Measurements from ENCODE around the gene KCTD7.

KCTD7 gene

GRCh38 chr7:66626331-66626934 is 2.2 kb upstream of the KCTD7 start:
- TF ChIP-seq ZNF565 (CRISPR knock-in tag; conservative IDR thresholded peaks at IDR 0.05; ENCODE audit: low read depth) (no peak), ZNF70 (CRISPR knock-in tag; IDR thresholded peaks at IDR 0.05) (no peak), ZC3H10 (CRISPR knock-in tag; IDR thresholded peaks at IDR 0.05) (no peak), POU6F1 (CRISPR knock-in tag; IDR thresholded peaks at IDR 0.05; ENCODE audit: borderline replicate concordance, low read depth) (no peak), ARNTL (CRISPR knock-in tag; IDR thresholded peaks at IDR 0.05; ENCODE audit: borderline replicate concordance, low read depth) (no peak), TSHZ2 (CRISPR knock-in tag; IDR thresholded peaks at IDR 0.05) (no peak)
- no peak for ATAC-seq

GRCh38 chr7:66627151-66627681 is 1.5 kb upstream of the KCTD7 start:
- no peak for TF ChIP-seq ZNF565 (CRISPR knock-in tag; conservative IDR thresholded peaks at IDR 0.05; ENCODE audit: low read depth)
- no peak for TF ChIP-seq ZC3H10 (CRISPR knock-in tag; IDR thresholded peaks at IDR 0.05)
- no peak; the same call in 1 of the 2 replicates for TF ChIP-seq SNAI2 (CRISPR knock-in tag; IDR thresholded peaks at IDR 0.05)
- TF ChIP-seq ZFP30 (CRISPR knock-in tag; IDR thresholded peaks at IDR 0.05) = peak; percentile 30; the same call in 1 of the 2 replicates
- TF ChIP-seq ARNTL (CRISPR knock-in tag; IDR thresholded peaks at IDR 0.05; ENCODE audit: borderline replicate concordance, low read depth) = no peak
- TF ChIP-seq POU6F1 (CRISPR knock-in tag; IDR thresholded peaks at IDR 0.05; ENCODE audit: borderline replicate concordance, low read depth) = no peak
- TF ChIP-seq ZNF70 (CRISPR knock-in tag; IDR thresholded peaks at IDR 0.05) = no peak
- TF ChIP-seq RARB (CRISPR knock-in tag; IDR thresholded peaks at IDR 0.05) = no peak
- peak; percentile 67; the same call in 1 of the 2 replicates for TF ChIP-seq ESRRG (CRISPR knock-in tag; IDR thresholded peaks at IDR 0.05)
- no peak; the same call in 1 of the 2 replicates for TF ChIP-seq PATZ1 (CRISPR knock-in tag; IDR thresholded peaks at IDR 0.05; ENCODE audit: borderline replicate concordance)
- peak; percentile 93 for TF ChIP-seq TCF4 (CRISPR knock-in tag; IDR thresholded peaks at IDR 0.05; ENCODE audit: borderline replicate concordance)
- TF ChIP-seq ISL1 (CRISPR knock-in tag; IDR thresholded peaks at IDR 0.05) = peak; percentile 80
- TF ChIP-seq ZFP3 (CRISPR knock-in tag; IDR thresholded peaks at IDR 0.05) = peak; percentile 75; the same call in 1 of the 2 replicates
- TF ChIP-seq CSDC2 (CRISPR knock-in tag; IDR thresholded peaks at IDR 0.05) = 0 out of 2 replicates have a peak, but pooled peaks have one; percentile 26
- TF ChIP-seq OSR1 (CRISPR knock-in tag; IDR thresholded peaks at IDR 0.05) = no peak
- TF ChIP-seq TOX (CRISPR knock-in tag; IDR thresholded peaks at IDR 0.05; ENCODE audit: borderline replicate concordance) = peak; percentile 67; the same call in 1 of the 2 replicates
- peak; percentile 35; the same call in 1 of the 2 replicates for TF ChIP-seq ZNF8 (CRISPR knock-in tag; IDR thresholded peaks at IDR 0.05)
- TF ChIP-seq CSRNP3 (CRISPR knock-in tag; IDR thresholded peaks at IDR 0.05) = peak; percentile 80; the same call in 1 of the 2 replicates
- TF ChIP-seq BACH2 (CRISPR knock-in tag; IDR thresholded peaks at IDR 0.05; ENCODE audit: borderline replicate concordance) = 0 out of 2 replicates have a peak, but pooled peaks have one; percentile 14
- TF ChIP-seq GLIS3 (CRISPR knock-in tag; IDR thresholded peaks at IDR 0.05) = no peak
- peak; percentile 89 for TF ChIP-seq TSHZ2 (CRISPR knock-in tag; IDR thresholded peaks at IDR 0.05)
- peak; percentile 89; the same call in 1 of the 2 replicates for TF ChIP-seq CREB5 (CRISPR knock-in tag; IDR thresholded peaks at IDR 0.05; ENCODE audit: low read depth)
- no peak for TF ChIP-seq PPARA (CRISPR knock-in tag; IDR thresholded peaks at IDR 0.05; ENCODE audit: borderline replicate concordance)
- no peak; the same call in 2 of the 3 replicates for ATAC-seq

Data from SK-N-SH treated with all-trans-retinoic acid at 6 μM for 48 hours (cell line).